CD14-positive monocyte (primary cell): ENCODE results near the gene TBX19. TPM values are rescaled to one million over a fixed set of nuclear protein-coding genes. Genes with fewer than 3 reads are reported as not detected.

ENCODE experiments used
- DNase-seq, 3 donors: peaks; one replicate each; pipeline ENCODE4 v3.0.0-alpha.2; 2011 to 2022
- H2AFZ ChIP-seq: 2 replicates; pipeline ENCODE4 v1.6.0; 2012; ENCODE audit warnings: mild to moderate bottlenecking, low read depth, low read length, inconsistent platforms; ENCODE audit not compliant: insufficient read depth, poor library complexity, severe bottlenecking
- H3K27ac ChIP-seq, 2 donors: 1 replicate in 1 of 2; 2 replicates in 1 of 2; pipeline ENCODE4 v1.5.1; 2012 to 2013; ENCODE audit warnings: low read length in 2 of 2, control low read depth in 1 of 2, inconsistent platforms in 1 of 2, low read depth in 1 of 2, mild to moderate bottlenecking in 1 of 2
- H3K27me3 ChIP-seq, 2 donors: one replicate each; pipeline versions ENCODE4 v1.6.0 to v1.6.1; 2011 to 2013; ENCODE audit warnings: low read length in 2 of 2; ENCODE audit not compliant: control insufficient read depth in 2 of 2, insufficient read depth in 2 of 2
- H3K36me3 ChIP-seq, 2 donors: replicated peaks in 1 of 2; 1 replicate in 1 of 2; 2 replicates in 1 of 2; pipeline versions ENCODE4 v1.5.1 to v1.6.1; 2012 to 2013; ENCODE audit warnings: low read length in 2 of 2, control low read depth in 1 of 2, inconsistent platforms in 1 of 2, mild to moderate bottlenecking in 1 of 2; ENCODE audit not compliant: insufficient read depth in 2 of 2, control insufficient read depth in 1 of 2
- H3K4me1 ChIP-seq, 2 donors: 1 replicate in 1 of 2; 2 replicates in 1 of 2; pipeline versions ENCODE4 v1.5.1 to v1.6.1; 2012 to 2013; ENCODE audit warnings: low read length in 2 of 2, control low read depth in 1 of 2, inconsistent platforms in 1 of 2, mild to moderate bottlenecking in 1 of 2, moderate library complexity in 1 of 2; ENCODE audit not compliant: insufficient read depth in 2 of 2, control insufficient read depth in 1 of 2
- H3K4me2 ChIP-seq: replicated peaks from 2 replicates; pipeline ENCODE3; 2012; ENCODE audit warnings: low read length, moderate library complexity, mild to moderate bottlenecking; ENCODE audit not compliant: poor library complexity, severe bottlenecking; ENCODE audit errors: extremely low read depth
- H3K4me3 ChIP-seq, 3 experiments: fragments of 200-600 bp in 1 of 3; sonication (generic) in 1 of 3; replicated peaks in 1 of 3; 1 replicate in 2 of 3; 2 replicates in 1 of 3; pipeline ENCODE4 v1.5.1; 2011 to 2013; ENCODE audit warnings: low read length in 3 of 3, mild to moderate bottlenecking in 3 of 3, control low read depth in 2 of 3, low read depth in 2 of 3, inconsistent platforms in 1 of 3, moderate library complexity in 1 of 3
- H3K79me2 ChIP-seq: 2 replicates; pipeline ENCODE4 v1.6.0; 2012; ENCODE audit warnings: mild to moderate bottlenecking, control low read depth, inconsistent platforms, low read length, moderate library complexity; ENCODE audit not compliant: insufficient read depth
- H3K9ac ChIP-seq: 2 replicates; pipeline ENCODE4 v1.6.0; 2017; ENCODE audit warnings: low read length, mild to moderate bottlenecking; ENCODE audit not compliant: insufficient read depth, poor library complexity, severe bottlenecking
- H3K9me3 ChIP-seq, 2 donors: replicated peaks in 1 of 2; 1 replicate in 1 of 2; 2 replicates in 1 of 2; pipeline versions ENCODE4 v1.5.1 to v1.6.1; 2012 to 2013; ENCODE audit warnings: low read length in 2 of 2, control low read depth in 1 of 2; ENCODE audit not compliant: control insufficient read depth in 1 of 2, insufficient read depth in 1 of 2
- H4K20me1 ChIP-seq: 2 replicates; pipeline ENCODE4 v1.6.0; 2012; ENCODE audit warnings: mild to moderate bottlenecking, low read length, control low read depth, moderate library complexity; ENCODE audit not compliant: insufficient read depth
- H3K27ac Mint-ChIP-seq, 7 donors: one replicate each; pipeline ENCODE4 v1.8.0; 2020; ENCODE audit warnings: mild to moderate bottlenecking in 7 of 7, mixed read lengths in 7 of 7, moderate library complexity in 6 of 7, inconsistent platforms in 2 of 7
- H3K27me3 Mint-ChIP-seq, 3 donors: one replicate each; pipeline ENCODE4 v1.8.0; 2021 to 2022; ENCODE audit warnings: low read depth in 3 of 3, mild to moderate bottlenecking in 3 of 3, mixed read lengths in 3 of 3, moderate library complexity in 3 of 3, inconsistent platforms in 1 of 3
- H3K36me3 Mint-ChIP-seq, 2 donors: one replicate each; pipeline ENCODE4 v1.8.0; 2020; ENCODE audit warnings: mixed read lengths in 2 of 2, inconsistent platforms in 1 of 2, mild to moderate bottlenecking in 1 of 2
- H3K4me1 Mint-ChIP-seq: one replicate; pipeline ENCODE4 v1.8.0; 2020; ENCODE audit warnings: mild to moderate bottlenecking, mixed read lengths
- H3K4me3 Mint-ChIP-seq, 2 donors: one replicate each; pipeline ENCODE4 v1.8.0; 2020; ENCODE audit warnings: mild to moderate bottlenecking in 2 of 2, mixed read lengths in 2 of 2, moderate library complexity in 1 of 2
- H3K9me3 Mint-ChIP-seq, 7 donors: one replicate each; pipeline ENCODE4 v1.8.0; 2020 to 2022; ENCODE audit warnings: mixed read lengths in 7 of 7, mild to moderate bottlenecking in 6 of 7, moderate library complexity in 6 of 7, inconsistent platforms in 2 of 7
- CTCF ChIP-seq: fragments of 200-600 bp; IDR thresholded peaks from one replicate; pipeline ENCODE4 v1.8.0; 2022; ENCODE audit warnings: antibody characterized with exemption, mild to moderate bottlenecking
- WGBS: methylation state at CpG from one replicate; pipeline ENCODE4 v1.1.5; 2013; ENCODE audit warnings: missing lambda C conversion rate; ENCODE audit not compliant: insufficient coverage; 5-methylcytosine and 5-hydroxymethylcytosine counted together
- intact Hi-C, 2 donors: fragments of 100-400 bp; cut with micrococcal nuclease; formaldehyde crosslinking; loops; one replicate each; pipeline versions ENCODE4 v1.15.0 to v1.15.1; 2023
- polyA plus RNA-seq, 3 donors: library from polyadenylated mRNA; depleted of rRNA in 1 of 3; unstranded in 2 of 3; stranded (reverse) in 1 of 3; fragments of 300-500 nt in 2 of 3; fragments of >200 nt in 1 of 3; fragmentation: Illumina TruSeq in 2 of 3; gene quantifications; 1 replicate in 2 of 3; 2 replicates in 1 of 3; pipeline ENCODE4 v1.2.3, GENCODE V29; 2012 to 2021

The TBX19 gene
- polyA plus RNA-seq, 3 donors: 0.65 to 7.6 (median 1.6) TPM

- no peaks in the 10 kb centered on the region for H3K27me3 ChIP-seq
- no peaks in the 10 kb centered on the region for H3K27me3 Mint-ChIP-seq
- intact Hi-C loops: no loop called here
- peaks cover 5% of the 10 kb centered on the region for H3K79me2 ChIP-seq
- no peak for DNase-seq
- H3K9me3 Mint-ChIP-seq: peaks cover 3 to 18% (median 11%) of the 10 kb centered on the region in 7 donors
- no peak overlapping the region for H3K27ac ChIP-seq
- no peak overlapping the region for H2AFZ ChIP-seq
- H4K20me1 ChIP-seq: peaks cover 33% of the 10 kb centered on the region
- H3K4me1 ChIP-seq: no peaks in the 10 kb centered on the region
- no peak for TF ChIP-seq CTCF
- H3K4me1 Mint-ChIP-seq: no peaks in the 10 kb centered on the region
- H3K27ac Mint-ChIP-seq: peak overlapping the region in 1 of 7 donors; percentile 38
- WGBS: 100% methylated on average over 4 of the region's 7 CpGs
- H3K36me3 ChIP-seq: peaks cover 6 to 71% of the 10 kb centered on the region in 2 donors
- H3K36me3 Mint-ChIP-seq: peaks cover 42 to 71% of the 10 kb centered on the region in 2 donors
- H3K9ac ChIP-seq: no peak overlapping the region
- peaks cover 6 to 45% of the 10 kb centered on the region in 2 donors for H3K9me3 ChIP-seq
- H3K4me3 ChIP-seq: no peak overlapping the region
- no peak overlapping the region for H3K4me2 ChIP-seq
- no peak overlapping the region for H3K4me3 Mint-ChIP-seq
Measured at GRCh38 chr1:168264296-168264695, 16.4 kb upstream of the TBX19 start.

GRCh38 chr1:168265596-168265995 lies 15.1 kb upstream of the TBX19 start:
- WGBS: 92% methylated on average over 1 of the region's 1 CpG
- Mint-ChIP-seq H3K36me3 (peaks cover 35 to 59% of the 10 kb centered on the region in 2 donors), H3K4me3 (no peak overlapping the region), H3K27me3 (no peaks in the 10 kb centered on the region), H3K27ac (no peak overlapping the region), H3K4me1 (no peaks in the 10 kb centered on the region), H3K9me3 (peaks cover 3 to 26% (median 14%) of the 10 kb centered on the region in 7 donors)
- H3K36me3 ChIP-seq: peaks cover 6 to 61% of the 10 kb centered on the region in 2 donors
- intact Hi-C loops: no loop called here
- peaks cover 6 to 45% of the 10 kb centered on the region in 2 donors for H3K9me3 ChIP-seq
- no peak overlapping the region for H3K4me3 ChIP-seq
- peaks cover 23% of the 10 kb centered on the region for H4K20me1 ChIP-seq
- no peak for TF ChIP-seq CTCF
- no peak overlapping the region for H3K9ac ChIP-seq
- no peak overlapping the region for H3K4me2 ChIP-seq
- H2AFZ ChIP-seq: no peak overlapping the region
- no peaks in the 10 kb centered on the region for H3K4me1 ChIP-seq
- no peak overlapping the region for H3K27ac ChIP-seq
- H3K27me3 ChIP-seq: no peaks in the 10 kb centered on the region
- no peaks in the 10 kb centered on the region for H3K79me2 ChIP-seq
- DNase-seq: no peak
